NCI-H1105 (cell line): ENCODE data around the gene PLEKHM2.

Experiments
- DNase-seq: peaks from one replicate; lab custom pipeline; 2025; lab: John Stamatoyannopoulos, UW

PLEKHM2 gene

GRCh38 chr1:15724949-15725880, 41.1 kb downstream of the PLEKHM2 start:
- DNase-seq = no peak

- no peak for DNase-seq
Observed at GRCh38 chr1:15726508-15726907, 42.4 kb downstream of the PLEKHM2 start.

GRCh38 chr1:15727021-15727420, 42.9 kb downstream of the PLEKHM2 start:
- DNase-seq = no peak

GRCh38 chr1:15727424-15727823, 43.3 kb downstream of the PLEKHM2 start:
- DNase-seq = no peak

- DNase-seq = no peak
Observed at GRCh38 chr1:15727866-15728534, 43.9 kb downstream of the PLEKHM2 start.

- DNase-seq = no peak
Observed at GRCh38 chr1:15728937-15729657, 45.0 kb downstream of the PLEKHM2 start.

GRCh38 chr1:15730423-15730822, 46.3 kb downstream of the PLEKHM2 start:
- no peak for DNase-seq

- no peak for DNase-seq
Observed at GRCh38 chr1:15730936-15731335, 46.8 kb downstream of the PLEKHM2 start.

- DNase-seq = no peak
Observed at GRCh38 chr1:15731735-15732685, 47.9 kb downstream of the PLEKHM2 start.

GRCh38 chr1:15732686-15733081, 48.6 kb downstream of the PLEKHM2 start:
- DNase-seq = no peak

- DNase-seq = no peak
Observed at GRCh38 chr1:15733218-15733725, 49.2 kb downstream of the PLEKHM2 start.

GRCh38 chr1:15733726-15734226, 49.7 kb downstream of the PLEKHM2 start:
- DNase-seq = no peak

GRCh38 chr1:15734296-15734695, 50.2 kb downstream of the PLEKHM2 start:
- DNase-seq = no peak

- no peak for DNase-seq
Observed at GRCh38 chr1:15734901-15735300, 50.8 kb downstream of the PLEKHM2 start.

GRCh38 chr1:15735304-15736037, 51.4 kb downstream of the PLEKHM2 start:
- DNase-seq = no peak

- peak; percentile 90 for DNase-seq
Observed at GRCh38 chr1:15736038-15736891, 52.1 kb downstream of the PLEKHM2 start, which contains the start of gene SLC25A34. SLC25A34 (plus strand) TSS chr1:15736258; CDS start chr1:15736486, 228 bp downstream.

- no peak for DNase-seq
Observed at GRCh38 chr1:15736892-15737261, 52.8 kb downstream of the PLEKHM2 start.

- no peak for DNase-seq
Observed at GRCh38 chr1:15737324-15738319, 53.5 kb downstream of the PLEKHM2 start.
